HEK293 (cell line): Measurements from ENCODE around the gene DSE.

ENCODE experiments used
- CTCF ChIA-PET: fragments of 350-600 bp; formaldehyde crosslinking; extraction: SDS; loops from one replicate; lab custom pipeline; 2021; ENCODE audit warnings: antibody characterized with exemption; lab: Yijun Ruan, JAX
- POLR2A ChIA-PET: fragments of 300-600 bp; formaldehyde crosslinking; extraction: SDS; loops from one replicate; lab custom pipeline; 2020; ENCODE audit warnings: antibody characterized with exemption, inconsistent platforms; lab: Yijun Ruan, JAX
- H3K27ac ChIP-seq: fragments of 200-500 bp; sonication (Bioruptor generic); 2 replicates; pipeline ENCODE4 v1.5.1; 2014; ENCODE audit warnings: low read depth, low read length, control low read depth, inconsistent platforms; ENCODE audit errors: extremely low read depth
- H3K36me3 ChIP-seq, 2 experiments: fragments of 200-500 bp in 1 of 2; sonication (Bioruptor generic) in 1 of 2; 1 replicate in 1 of 2; 2 replicates in 1 of 2; pipeline ENCODE4 v1.5.1; 2014 to 2017; ENCODE audit warnings: inconsistent platforms in 2 of 2, low read length in 2 of 2; ENCODE audit not compliant: control insufficient read depth in 2 of 2, insufficient read depth in 1 of 2
- H3K4me1 ChIP-seq: fragments of 200-500 bp; sonication (Bioruptor generic); 2 replicates; pipeline ENCODE4 v1.5.1; 2014; ENCODE audit warnings: mild to moderate bottlenecking, low read length, inconsistent platforms; ENCODE audit not compliant: control insufficient read depth, insufficient read depth
- H3K4me3 ChIP-seq: 2 replicates; pipeline ENCODE4 v1.5.1; 2011; ENCODE audit warnings: low read depth, mild to moderate bottlenecking, control low read depth, low read length, moderate library complexity
- H3K9me3 ChIP-seq: fragments of 200-500 bp; sonication (Bioruptor generic); 2 replicates; pipeline ENCODE4 v1.5.1; 2014; ENCODE audit warnings: low read depth, low read length, inconsistent platforms; ENCODE audit not compliant: control insufficient read depth, insufficient read depth
- BCL6B ChIP-seq: fragments of 450-650 bp; formaldehyde crosslinking; IDR thresholded peaks from 2 replicates; pipeline ENCODE4 v1.5.1; 2017; ENCODE audit warnings: missing biosample characterization, missing genetic modification characterization
- PRDM6 ChIP-seq: fragments of 450-650 bp; formaldehyde crosslinking; IDR thresholded peaks from 2 replicates; pipeline ENCODE4 v1.5.1; 2017; ENCODE audit warnings: missing biosample characterization, missing genetic modification characterization
- SP2 ChIP-seq: fragments of 450-650 bp; formaldehyde crosslinking; IDR thresholded peaks from 2 replicates; pipeline ENCODE4 v1.5.1; 2016; ENCODE audit warnings: missing biosample characterization, missing genetic modification characterization
- ZBTB11 ChIP-seq: fragments of 450-650 bp; formaldehyde crosslinking; conservative IDR thresholded peaks from 2 replicates; pipeline ENCODE4 v1.5.1; 2016; ENCODE audit warnings: low read depth, missing biosample characterization, missing genetic modification characterization
- ZFP3 ChIP-seq: fragments of 450-650 bp; formaldehyde crosslinking; IDR thresholded peaks from 2 replicates; pipeline ENCODE4 v1.5.1; 2016; ENCODE audit warnings: low read depth, missing biosample characterization, missing genetic modification characterization
- ZNF10 ChIP-seq: fragments of 450-650 bp; formaldehyde crosslinking; IDR thresholded peaks from 2 replicates; pipeline ENCODE4 v1.5.1; 2017; ENCODE audit warnings: missing biosample characterization, missing genetic modification characterization
- ZNF146 ChIP-seq: fragments of 450-650 bp; formaldehyde crosslinking; IDR thresholded peaks from 2 replicates; pipeline ENCODE4 v1.5.1; 2016; ENCODE audit warnings: missing biosample characterization, missing genetic modification characterization
- ZNF175 ChIP-seq: fragments of 450-650 bp; formaldehyde crosslinking; IDR thresholded peaks from 2 replicates; pipeline ENCODE4 v1.5.1; 2016; ENCODE audit warnings: missing biosample characterization, missing genetic modification characterization
- ZNF292 ChIP-seq: fragments of 450-650 bp; formaldehyde crosslinking; IDR thresholded peaks from 2 replicates; pipeline ENCODE4 v1.5.1; 2016; ENCODE audit warnings: low read depth, missing biosample characterization, missing genetic modification characterization, borderline replicate concordance
- ZNF324 ChIP-seq: fragments of 450-650 bp; formaldehyde crosslinking; IDR thresholded peaks from 2 replicates; pipeline ENCODE4 v1.5.1; 2016; ENCODE audit warnings: missing biosample characterization, missing genetic modification characterization
- ZNF341 ChIP-seq: fragments of 450-650 bp; formaldehyde crosslinking; IDR thresholded peaks from 2 replicates; pipeline ENCODE4; 2016; ENCODE audit warnings: low read depth, missing biosample characterization, missing genetic modification characterization
- ZNF555 ChIP-seq: fragments of 450-650 bp; formaldehyde crosslinking; conservative IDR thresholded peaks from 2 replicates; pipeline ENCODE4 v1.5.1; 2017; ENCODE audit warnings: missing biosample characterization, mild to moderate bottlenecking, missing genetic modification characterization, inconsistent platforms
- ZNF580 ChIP-seq: fragments of 450-650 bp; formaldehyde crosslinking; IDR thresholded peaks from 2 replicates; pipeline ENCODE4 v1.5.1; 2016; ENCODE audit warnings: missing biosample characterization, missing genetic modification characterization
- ZNF837 ChIP-seq: fragments of 450-650 bp; formaldehyde crosslinking; IDR thresholded peaks from 2 replicates; pipeline ENCODE4 v1.5.1; 2016; ENCODE audit warnings: missing biosample characterization, missing genetic modification characterization

The DSE gene

GRCh38 chr6:116472706-116473105 lies 102.0 kb downstream of the DSE start (continued):
- no peak for TF ChIP-seq ZBTB11 (tag by site-specific recombination)
- TF ChIP-seq ZNF10 (tag by site-specific recombination): no peak
- no peak for TF ChIP-seq ZNF175
- TF ChIP-seq ZNF580 (tag by site-specific recombination): no peak

GRCh38 chr6:116475141-116475540 lies 104.4 kb downstream of the DSE start:
- ChIA-PET POLR2A (no interaction called here), CTCF (interaction anchor here (0.5 to 1.3 kb wide), 4 partner anchors 35 to 378 kb away, joined by 3 to 5 read pairs (median 4); no protein-coding TSS in a partner anchor)
- no peak overlapping the region for H3K4me3 ChIP-seq
- no peaks in the 10 kb centered on the region for H3K9me3 ChIP-seq
- no peaks in the 10 kb centered on the region for H3K36me3 ChIP-seq
- no peak overlapping the region for H3K27ac ChIP-seq
- TF ChIP-seq ZNF146: no peak
- no peak for TF ChIP-seq ZNF555 (tag by site-specific recombination)
- TF ChIP-seq SP2: no peak
- TF ChIP-seq ZNF341 (tag by site-specific recombination): no peak
- TF ChIP-seq ZNF292 (tag by site-specific recombination): no peak
- TF ChIP-seq BCL6B (tag by site-specific recombination): no peak
- TF ChIP-seq ZNF324 (tag by site-specific recombination): no peak
- TF ChIP-seq ZBTB11 (tag by site-specific recombination): no peak
- TF ChIP-seq ZFP3 (tag by site-specific recombination): no peak
- no peaks in the 10 kb centered on the region for H3K4me1 ChIP-seq

GRCh38 chr6:116476002-116476678 lies 105.4 kb downstream of the DSE start:
- H3K4me3 ChIP-seq: no peak overlapping the region
- H3K27ac ChIP-seq: no peak overlapping the region
- POLR2A ChIA-PET: no interaction called here
- H3K9me3 ChIP-seq: no peaks in the 10 kb centered on the region
- TF ChIP-seq ZNF837 (tag by site-specific recombination) (no peak), PRDM6 (tag by site-specific recombination) (peak; percentile 11; the same call in 1 of the 2 replicates)
- TF ChIP-seq, all 188 proteins: peak for 1
- Histone ChIP-seq H3K36me3 (no peaks in the 10 kb centered on the region), H3K4me1 (no peaks in the 10 kb centered on the region)
- CTCF ChIA-PET: no interaction called here
